ENCODE measurements around the gene FOXP1.
"Not testable (repeated sequence)": the region's sequence is repeated elsewhere in the genome, so short reads cannot be mapped to it uniquely, and the experiment has no call there.

FOXP1 gene

GRCh38 chr3:71438904-71439303, 144.6 kb downstream of the FOXP1 start:
- Histone ChIP-seq H3K9ac (ENCODE audit: low read depth, low read length) (no peak overlapping the region), H3K36me3 (ENCODE audit: insufficient read depth, low read length) (no peaks in the 10 kb centered on the region), H3K9me3 (ENCODE audit: control insufficient read depth, insufficient read depth, low read length) (no peaks in the 10 kb centered on the region), H3K4me1 (ENCODE audit: insufficient read depth, low read length) (no peaks in the 10 kb centered on the region)

- no peaks in the 10 kb centered on the region for H3K9me3 ChIP-seq (ENCODE audit: control insufficient read depth, insufficient read depth, low read length)
- H3K9ac ChIP-seq (ENCODE audit: low read depth, low read length), result no peak overlapping the region
- H3K36me3 ChIP-seq (ENCODE audit: insufficient read depth, low read length), result no peaks in the 10 kb centered on the region
- no peaks in the 10 kb centered on the region for H3K4me1 ChIP-seq (ENCODE audit: insufficient read depth, low read length)
These were observed 145.3 kb downstream of the FOXP1 start for GRCh38 chr3:71438071-71438685.

GRCh38 chr3:71436337-71436736, 147.2 kb downstream of the FOXP1 start:
- no peaks in the 10 kb centered on the region for H3K9me3 ChIP-seq (ENCODE audit: control insufficient read depth, insufficient read depth, low read length)
- H3K4me1 ChIP-seq (ENCODE audit: insufficient read depth, low read length), result no peaks in the 10 kb centered on the region
- H3K9ac ChIP-seq (ENCODE audit: low read depth, low read length), result no peak overlapping the region
- no peaks in the 10 kb centered on the region for H3K36me3 ChIP-seq (ENCODE audit: insufficient read depth, low read length)

GRCh38 chr3:71435836-71436235, 147.7 kb downstream of the FOXP1 start:
- H3K9me3 ChIP-seq (ENCODE audit: control insufficient read depth, insufficient read depth, low read length); H3K4me1 ChIP-seq (ENCODE audit: insufficient read depth, low read length): not testable (repeated sequence)

GRCh38 chr3:71433631-71434030, 149.9 kb downstream of the FOXP1 start:
- Histone ChIP-seq H3K9ac (ENCODE audit: low read depth, low read length) (no peak overlapping the region), H3K9me3 (ENCODE audit: control insufficient read depth, insufficient read depth, low read length) (no peaks in the 10 kb centered on the region), H3K4me1 (ENCODE audit: insufficient read depth, low read length) (peaks cover 13% of the 10 kb centered on the region), H3K36me3 (ENCODE audit: insufficient read depth, low read length) (no peaks in the 10 kb centered on the region)

More at GRCh38 chr3:71435836-71436235, 147.7 kb downstream of the FOXP1 start:
- not testable (repeated sequence) for H3K36me3 ChIP-seq (ENCODE audit: insufficient read depth, low read length); H3K9ac ChIP-seq (ENCODE audit: low read depth, low read length)

- Histone ChIP-seq H3K36me3 (ENCODE audit: insufficient read depth, low read length) (no peaks in the 10 kb centered on the region), H3K4me1 (ENCODE audit: insufficient read depth, low read length) (peaks cover 13% of the 10 kb centered on the region), H3K9me3 (ENCODE audit: control insufficient read depth, insufficient read depth, low read length) (no peaks in the 10 kb centered on the region), H3K9ac (ENCODE audit: low read depth, low read length) (no peak overlapping the region)
These were observed 151.2 kb downstream of the FOXP1 start for GRCh38 chr3:71432044-71432975.

- Histone ChIP-seq H3K9me3 (ENCODE audit: control insufficient read depth, insufficient read depth, low read length) (no peaks in the 10 kb centered on the region), H3K4me1 (ENCODE audit: insufficient read depth, low read length) (peaks cover 13% of the 10 kb centered on the region), H3K36me3 (ENCODE audit: insufficient read depth, low read length) (no peaks in the 10 kb centered on the region), H3K9ac (ENCODE audit: low read depth, low read length) (no peak overlapping the region)
These were observed 152.5 kb downstream of the FOXP1 start for GRCh38 chr3:71430941-71431552.

- Histone ChIP-seq H3K9me3 (ENCODE audit: control insufficient read depth, insufficient read depth, low read length) (no peaks in the 10 kb centered on the region), H3K9ac (ENCODE audit: low read depth, low read length) (no peak overlapping the region), H3K4me1 (ENCODE audit: insufficient read depth, low read length) (peaks cover 13% of the 10 kb centered on the region), H3K36me3 (ENCODE audit: insufficient read depth, low read length) (no peaks in the 10 kb centered on the region)
These were observed 153.9 kb downstream of the FOXP1 start for GRCh38 chr3:71429597-71429988.

GRCh38 chr3:71428841-71429596, 154.5 kb downstream of the FOXP1 start:
- peaks cover 13% of the 10 kb centered on the region for H3K4me1 ChIP-seq (ENCODE audit: insufficient read depth, low read length)
- H3K36me3 ChIP-seq (ENCODE audit: insufficient read depth, low read length), result no peaks in the 10 kb centered on the region
- H3K9me3 ChIP-seq (ENCODE audit: control insufficient read depth, insufficient read depth, low read length), result no peaks in the 10 kb centered on the region
- no peak overlapping the region for H3K9ac ChIP-seq (ENCODE audit: low read depth, low read length)

- Histone ChIP-seq H3K9ac (ENCODE audit: low read depth, low read length) (no peak overlapping the region), H3K36me3 (ENCODE audit: insufficient read depth, low read length) (no peaks in the 10 kb centered on the region), H3K9me3 (ENCODE audit: control insufficient read depth, insufficient read depth, low read length) (no peaks in the 10 kb centered on the region), H3K4me1 (ENCODE audit: insufficient read depth, low read length) (peaks cover 8% of the 10 kb centered on the region)
These were observed 157.9 kb downstream of the FOXP1 start for GRCh38 chr3:71425491-71426071.

GRCh38 chr3:71423151-71423906, 160.2 kb downstream of the FOXP1 start:
- Histone ChIP-seq H3K9ac (ENCODE audit: low read depth, low read length) (no peak overlapping the region), H3K4me1 (ENCODE audit: insufficient read depth, low read length) (no peaks in the 10 kb centered on the region; the same call in 1 of the 2 replicates), H3K9me3 (ENCODE audit: control insufficient read depth, insufficient read depth, low read length) (no peaks in the 10 kb centered on the region), H3K36me3 (ENCODE audit: insufficient read depth, low read length) (no peaks in the 10 kb centered on the region)

- H3K36me3 ChIP-seq (ENCODE audit: insufficient read depth, low read length), result no peaks in the 10 kb centered on the region
- H3K9me3 ChIP-seq (ENCODE audit: control insufficient read depth, insufficient read depth, low read length), result no peaks in the 10 kb centered on the region
- no peaks in the 10 kb centered on the region; the same call in 1 of the 2 replicates for H3K4me1 ChIP-seq (ENCODE audit: insufficient read depth, low read length)
- H3K9ac ChIP-seq (ENCODE audit: low read depth, low read length), result no peak overlapping the region
These were observed 161.5 kb downstream of the FOXP1 start for GRCh38 chr3:71421820-71422566.

GRCh38 chr3:71421475-71421819, 162.1 kb downstream of the FOXP1 start:
- H3K4me1 ChIP-seq (ENCODE audit: insufficient read depth, low read length), result no peaks in the 10 kb centered on the region; the same call in 1 of the 2 replicates
- no peaks in the 10 kb centered on the region for H3K36me3 ChIP-seq (ENCODE audit: insufficient read depth, low read length)
- H3K9ac ChIP-seq (ENCODE audit: low read depth, low read length), result no peak overlapping the region
- H3K9me3 ChIP-seq (ENCODE audit: control insufficient read depth, insufficient read depth, low read length), result no peaks in the 10 kb centered on the region
